ENCODE measurements around the gene ZNF592.

The ZNF592 gene

GRCh38 chr15:84775867-84776449, 27.6 kb downstream of the ZNF592 start:
- no peak for DNase-seq (ENCODE audit: low read depth in 3 of 3)

GRCh38 chr15:84778194-84778593, 29.8 kb downstream of the ZNF592 start:
- DNase-seq (ENCODE audit: low read depth in 3 of 3): no peak

- DNase-seq (ENCODE audit: low read depth in 3 of 3): no peak
Observed at GRCh38 chr15:84780492-84780891, 32.1 kb downstream of the ZNF592 start.

GRCh38 chr15:84781495-84781894, 33.1 kb downstream of the ZNF592 start:
- no peak for DNase-seq (ENCODE audit: low read depth in 3 of 3)

DNA sequence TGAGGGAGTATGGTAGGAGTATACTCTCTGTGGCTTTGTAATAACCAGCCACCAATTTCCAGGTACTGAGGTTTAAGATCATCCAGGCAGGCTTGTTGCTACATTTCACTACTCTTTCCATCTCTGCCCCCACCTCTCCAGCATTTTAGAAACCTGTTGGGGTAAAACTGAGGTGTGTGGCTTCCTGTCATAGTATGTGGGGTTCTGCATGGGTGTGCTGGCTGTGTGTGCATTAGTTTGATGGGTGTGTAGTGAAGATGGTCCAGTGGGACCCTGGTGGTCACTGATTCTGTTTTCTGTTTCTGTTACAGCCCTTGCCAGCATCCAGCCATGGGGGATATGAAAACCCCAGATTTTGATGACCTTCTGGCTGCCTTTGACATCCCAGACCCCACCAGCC, 34.0 kb downstream of the ZNF592 start:
- no peak for DNase-seq (ENCODE audit: low read depth in 3 of 3)

GRCh38 chr15:84783493-84784251, 35.3 kb downstream of the ZNF592 start:
- no peak for DNase-seq (ENCODE audit: low read depth in 3 of 3)

GRCh38 chr15:84784262-84784661, 35.9 kb downstream of the ZNF592 start:
- no peak for DNase-seq (ENCODE audit: low read depth in 3 of 3)

- DNase-seq (ENCODE audit: low read depth in 3 of 3): no peak
Observed at GRCh38 chr15:84785053-84785452, 36.7 kb downstream of the ZNF592 start.

DNA sequence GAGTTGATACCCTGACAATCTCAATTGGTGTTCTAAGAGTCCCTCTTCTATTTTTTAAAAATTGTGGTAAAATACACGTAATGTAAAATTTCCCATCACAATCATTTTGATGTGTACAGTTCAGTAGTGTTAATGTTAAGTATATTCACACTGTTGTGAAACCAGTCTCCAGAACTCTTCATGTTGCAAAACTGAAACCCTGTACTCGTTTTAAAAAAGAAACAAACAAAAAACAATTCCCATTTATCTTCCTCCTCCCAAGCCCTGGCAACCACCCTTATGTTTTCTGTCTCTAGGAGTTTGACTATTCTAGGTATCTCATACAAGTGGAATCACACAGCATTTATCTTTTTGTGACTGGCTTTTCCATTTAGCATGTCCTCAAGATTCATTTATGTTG, 40.1 kb downstream of the ZNF592 start:
- DNase-seq (ENCODE audit: low read depth in 3 of 3): no peak

- DNase-seq (ENCODE audit: low read depth in 3 of 3): no peak
Observed at GRCh38 chr15:84789762-84790161, 41.4 kb downstream of the ZNF592 start.

GRCh38 chr15:84790676-84791075, 42.3 kb downstream of the ZNF592 start:
- no peak for DNase-seq (ENCODE audit: low read depth in 3 of 3)

DNA sequence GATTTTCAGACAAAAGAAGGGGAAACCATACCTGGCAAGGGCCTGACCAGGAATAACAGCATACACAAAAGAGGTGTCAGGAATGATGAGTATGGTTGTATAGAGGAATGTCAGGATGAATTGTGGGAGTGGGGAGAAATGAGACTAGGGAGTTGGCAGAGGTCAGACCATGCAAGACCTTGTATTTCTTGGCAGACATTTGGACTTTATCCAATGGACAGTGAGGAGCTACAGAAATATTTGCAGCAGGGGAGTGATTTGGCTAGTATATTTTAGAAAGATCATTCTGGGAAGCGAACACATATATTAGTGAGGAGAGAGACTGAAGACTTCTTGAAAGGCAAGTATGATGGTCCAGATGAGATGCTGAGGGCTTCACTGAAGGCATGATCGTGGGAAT, 43.4 kb downstream of the ZNF592 start:
- no peak for DNase-seq (ENCODE audit: low read depth in 3 of 3)

DNA sequence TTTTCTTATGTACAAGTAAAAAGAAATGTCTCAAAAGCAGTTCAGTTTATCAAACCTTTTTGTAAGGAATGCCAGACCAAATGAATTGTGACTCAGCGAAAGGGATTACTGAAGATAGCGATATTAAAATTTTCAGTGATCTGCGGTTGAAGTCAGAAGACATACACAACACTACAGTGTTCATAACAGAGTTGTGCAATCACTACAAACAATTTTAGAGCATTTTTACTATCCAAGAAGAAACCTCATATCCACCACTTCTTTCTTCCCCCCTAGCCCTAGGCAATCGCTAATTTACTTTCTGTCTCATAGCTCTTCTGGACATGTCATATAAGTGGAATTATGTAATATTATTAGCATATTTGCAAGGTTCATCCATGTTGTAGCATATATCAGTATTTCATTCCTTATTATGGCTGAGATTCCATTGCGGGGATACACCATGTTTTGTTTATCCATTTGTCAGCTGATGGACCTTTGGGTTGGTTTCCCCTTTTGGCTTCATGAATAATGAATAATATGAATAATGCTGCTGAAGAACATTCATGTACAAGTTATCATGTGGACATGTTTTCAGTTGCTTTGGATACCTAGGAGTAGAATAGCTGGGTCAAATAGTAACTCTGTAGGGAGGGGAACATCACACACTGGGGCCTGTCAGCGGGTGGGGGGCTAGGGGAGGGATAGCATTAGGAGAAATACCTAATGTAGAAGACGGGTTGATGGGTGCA, 45.2 kb downstream of the ZNF592 start:
- DNase-seq (ENCODE audit: low read depth in 3 of 3): no peak

DNA sequence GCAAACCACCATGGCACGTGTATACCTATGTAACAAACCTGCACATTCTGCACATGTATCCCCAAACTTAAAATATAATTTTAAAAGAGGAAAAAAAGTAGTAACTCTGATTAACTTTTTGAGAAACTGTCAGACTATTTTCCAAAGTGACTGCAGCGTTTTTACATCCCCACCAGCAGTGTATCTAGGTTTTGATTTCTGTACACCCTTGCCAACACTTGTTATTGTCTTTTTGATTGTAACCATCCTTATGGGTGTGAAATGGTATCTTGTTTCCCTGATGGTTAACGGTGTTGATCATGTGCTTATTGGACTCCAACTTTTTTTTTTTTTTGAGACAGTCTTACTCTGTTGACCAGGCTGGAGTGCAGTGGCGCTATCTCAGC, 45.8 kb downstream of the ZNF592 start:
- DNase-seq (ENCODE audit: low read depth in 3 of 3): no peak

DNA sequence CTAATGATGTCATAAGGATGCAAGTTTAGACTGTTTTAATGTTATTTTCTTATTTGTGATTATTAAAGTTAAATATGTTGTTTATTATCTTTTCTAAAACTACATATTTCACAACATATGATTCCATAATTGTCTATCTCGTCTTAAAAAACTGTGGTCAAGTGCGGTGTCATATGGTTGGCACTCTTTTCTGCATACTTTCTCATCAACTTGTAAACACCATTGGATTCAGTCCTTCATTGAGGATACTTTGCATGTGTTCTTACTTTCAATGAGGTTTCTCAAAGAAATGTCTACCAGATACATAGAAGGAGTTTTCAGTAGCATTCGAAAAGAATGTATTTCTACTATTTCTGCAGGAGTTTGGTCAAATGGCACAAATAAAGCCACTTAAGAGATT, 46.8 kb downstream of the ZNF592 start:
- DNase-seq (ENCODE audit: low read depth in 3 of 3): no peak

- DNase-seq (ENCODE audit: low read depth in 3 of 3): no peak
Observed at GRCh38 chr15:84797212-84797611, 48.8 kb downstream of the ZNF592 start.

- no peak for DNase-seq (ENCODE audit: low read depth in 3 of 3)
Observed at GRCh38 chr15:84797801-84798200, 49.4 kb downstream of the ZNF592 start.

- DNase-seq (ENCODE audit: low read depth in 3 of 3): no peak
Observed at GRCh38 chr15:84798436-84798946, 50.1 kb downstream of the ZNF592 start.

GRCh38 chr15:84799511-84800187, 51.3 kb downstream of the ZNF592 start:
- no peak for DNase-seq (ENCODE audit: low read depth in 3 of 3)

GRCh38 chr15:84800365-84800806, 52.0 kb downstream of the ZNF592 start:
- DNase-seq (ENCODE audit: low read depth in 3 of 3): no peak

DNA sequence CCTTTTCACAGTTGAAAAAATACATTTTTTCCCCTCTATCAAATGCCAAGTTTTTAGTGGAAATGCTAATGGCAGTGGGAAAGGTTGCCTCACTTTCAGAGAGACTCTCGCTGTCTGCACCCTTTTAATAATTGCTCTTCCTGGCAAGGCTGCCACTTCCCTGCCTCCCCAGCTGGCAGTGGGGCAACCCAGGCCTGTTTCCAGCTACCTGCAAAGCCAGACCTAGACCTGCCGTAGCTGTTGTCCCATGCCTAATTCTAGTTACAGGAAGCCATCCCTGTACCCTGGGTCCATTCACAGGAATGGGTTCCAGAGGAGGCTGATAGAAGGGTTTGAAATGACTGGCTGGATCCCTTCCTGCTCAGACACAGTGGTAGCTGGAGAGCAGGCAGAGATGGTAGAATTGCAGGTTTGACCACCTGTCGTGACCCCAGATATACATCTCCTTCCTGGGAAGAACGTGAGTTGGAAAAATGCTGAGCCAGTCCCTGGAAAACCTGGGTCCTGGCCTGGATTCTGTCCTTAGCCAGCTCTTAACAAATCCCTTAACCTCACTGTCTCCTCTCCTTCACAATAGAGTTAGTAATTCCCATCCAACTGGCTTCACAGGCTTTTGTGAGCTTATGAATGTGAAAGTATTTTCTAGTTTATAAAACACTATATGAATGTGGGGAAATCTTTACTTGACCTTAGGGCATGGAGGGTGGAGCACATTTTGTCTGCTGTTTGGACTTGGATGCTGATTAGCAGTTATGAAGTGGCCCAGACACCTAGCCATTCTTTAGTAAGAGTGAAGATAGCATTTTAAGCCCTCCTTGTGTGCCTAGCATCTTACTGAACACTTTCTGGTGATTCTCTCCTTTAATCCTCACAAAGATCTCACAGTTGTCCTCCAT, 55.9 kb downstream of the ZNF592 start:
- no peak for DNase-seq (ENCODE audit: low read depth in 3 of 3)
